Gastrocnemius medialis (tissue), 4 donors: Measurements from ENCODE around the gene PPP1R15B.

ENCODE experiments used
- POLR2A ChIP-seq, 2 donors: fragments of 450-650 bp; IDR thresholded peaks; one replicate each; pipeline ENCODE4 v1.6.1; 2017; ENCODE audit warnings: antibody characterized with exemption in 2 of 2, mild to moderate bottlenecking in 2 of 2, moderate library complexity in 2 of 2
- TF ChIP-seq, protein P1 (sequence below), 5 experiments: fragments of 450-650 bp in 3 of 5; fragments of 200-600 bp in 2 of 5; sonication (generic) in 2 of 5; IDR thresholded peaks in 4 of 5; conservative IDR thresholded peaks in 1 of 5; 1 replicate in 4 of 5; 2 replicates in 1 of 5; pipeline ENCODE4 v1.5.1; 2016 to 2019; ENCODE audit warnings: antibody characterized with exemption in 5 of 5, mild to moderate bottlenecking in 3 of 5, moderate library complexity in 3 of 5

DNA sequence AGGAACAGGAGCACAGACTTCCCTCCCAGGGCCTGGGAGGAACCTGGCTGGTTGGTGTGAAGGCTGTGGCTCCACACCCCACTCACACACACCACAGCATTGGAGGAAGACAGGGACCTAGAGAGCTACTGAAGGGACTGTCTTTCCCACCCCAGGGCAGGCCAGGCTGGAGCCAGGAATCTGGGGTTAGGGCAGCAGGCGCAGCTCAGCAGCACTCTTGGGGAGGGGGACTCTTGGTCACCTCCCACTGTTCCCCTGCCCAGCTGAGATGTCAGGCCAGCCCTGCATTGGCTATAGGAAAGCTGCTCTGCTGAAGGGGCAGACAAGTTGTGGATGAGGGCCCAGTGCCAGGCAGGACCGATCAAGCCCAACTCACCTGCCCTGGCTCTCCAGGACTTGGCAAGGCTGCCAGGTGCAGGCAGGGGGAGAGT is 50.3 kb downstream of the PPP1R15B start:
- TF ChIP-seq POLR2A (IDR thresholded peaks at IDR 0.05), result no peak
- TF ChIP-seq, protein P1, sequence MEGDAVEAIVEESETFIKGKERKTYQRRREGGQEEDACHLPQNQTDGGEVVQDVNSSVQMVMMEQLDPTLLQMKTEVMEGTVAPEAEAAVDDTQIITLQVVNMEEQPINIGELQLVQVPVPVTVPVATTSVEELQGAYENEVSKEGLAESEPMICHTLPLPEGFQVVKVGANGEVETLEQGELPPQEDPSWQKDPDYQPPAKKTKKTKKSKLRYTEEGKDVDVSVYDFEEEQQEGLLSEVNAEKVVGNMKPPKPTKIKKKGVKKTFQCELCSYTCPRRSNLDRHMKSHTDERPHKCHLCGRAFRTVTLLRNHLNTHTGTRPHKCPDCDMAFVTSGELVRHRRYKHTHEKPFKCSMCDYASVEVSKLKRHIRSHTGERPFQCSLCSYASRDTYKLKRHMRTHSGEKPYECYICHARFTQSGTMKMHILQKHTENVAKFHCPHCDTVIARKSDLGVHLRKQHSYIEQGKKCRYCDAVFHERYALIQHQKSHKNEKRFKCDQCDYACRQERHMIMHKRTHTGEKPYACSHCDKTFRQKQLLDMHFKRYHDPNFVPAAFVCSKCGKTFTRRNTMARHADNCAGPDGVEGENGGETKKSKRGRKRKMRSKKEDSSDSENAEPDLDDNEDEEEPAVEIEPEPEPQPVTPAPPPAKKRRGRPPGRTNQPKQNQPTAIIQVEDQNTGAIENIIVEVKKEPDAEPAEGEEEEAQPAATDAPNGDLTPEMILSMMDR (IDR thresholded peaks at IDR 0.05 in 4 of 5, conservative IDR thresholded peaks at IDR 0.05 in 1 of 5), result no peak
